ENCODE measurements around the gene ADGRE3.
A peak's percentile ranks its signal among the peaks of the same experiment; 100 is the strongest.

The ADGRE3 gene

DNA sequence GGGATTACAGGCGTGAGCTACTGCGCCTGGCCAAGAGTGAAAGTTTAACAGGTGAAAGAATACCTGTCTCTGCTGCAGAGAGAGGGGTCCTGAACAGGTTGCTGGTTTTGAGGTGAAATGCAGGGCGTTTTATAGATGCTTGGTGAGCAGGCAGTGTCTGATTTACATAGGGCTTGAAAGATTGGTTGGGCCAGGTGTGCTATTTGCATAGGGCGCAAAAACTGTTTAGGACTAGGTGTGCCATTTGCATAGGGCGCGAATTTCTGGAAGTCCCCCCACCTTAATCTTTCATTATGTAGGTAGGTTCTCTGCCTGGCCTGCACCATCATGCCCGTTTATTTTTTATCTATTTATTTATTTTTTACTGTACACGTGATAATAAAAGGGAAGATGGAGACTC is 98.3 kb downstream of the ADGRE3 start:
- peaks cover 4% of the 10 kb centered on the region for H3K4me1 ChIP-seq (ENCODE audit: control insufficient read depth, insufficient read depth, low read length, poor library complexity, severe bottlenecking)
- H3K36me3 ChIP-seq (ENCODE audit: control insufficient read depth, insufficient read depth, low read length): no peaks in the 10 kb centered on the region
- WGBS, 2 experiments (ENCODE audit: insufficient coverage in 2 of 2): 83 to 84% methylated on average over 3 of the region's 8 CpGs
- H3K9me3 ChIP-seq (ENCODE audit: control insufficient read depth, low read length): no peaks in the 10 kb centered on the region
- H3K4me3 ChIP-seq (ENCODE audit: extremely low read depth, insufficient read depth, low read length, poor library complexity, severe bottlenecking): no peak overlapping the region
- H3K27ac ChIP-seq (ENCODE audit: low read depth, low read length, severe bottlenecking): no peak overlapping the region

DNA sequence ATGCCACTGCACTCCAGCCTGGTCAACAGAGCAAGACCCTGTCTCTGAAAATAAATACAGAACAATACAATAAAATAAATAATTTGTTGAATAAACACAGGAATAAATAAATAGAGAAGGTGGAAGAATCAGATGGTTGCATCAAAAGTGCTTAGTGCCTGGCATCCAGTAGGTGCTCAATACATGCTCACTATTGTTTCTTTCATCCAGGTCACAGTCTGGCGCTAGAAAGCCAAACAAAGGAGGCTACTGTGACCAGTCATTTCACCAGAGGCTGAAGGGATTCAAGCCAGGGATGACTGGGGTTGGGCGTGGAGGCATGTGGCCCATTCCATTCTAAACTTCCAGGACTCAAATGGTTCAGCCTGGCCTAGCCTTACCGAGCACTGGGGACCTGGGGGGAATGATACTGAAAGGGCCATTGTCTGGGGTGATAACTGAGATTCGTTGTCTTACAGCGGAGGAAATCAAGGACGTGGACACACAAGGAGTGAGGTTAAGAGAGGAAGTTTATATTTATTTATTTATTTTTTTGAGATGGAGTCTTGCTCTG is 99.1 kb downstream of the ADGRE3 start:
- Histone ChIP-seq H3K4me1 (ENCODE audit: control insufficient read depth, insufficient read depth, low read length, poor library complexity, severe bottlenecking) (peaks cover 11% of the 10 kb centered on the region), H3K27ac (ENCODE audit: low read depth, low read length, severe bottlenecking) (no peak overlapping the region)
- 86 to 100% methylated on average over 4 to 6 of the region's 6 CpGs for WGBS, 2 experiments (ENCODE audit: insufficient coverage in 2 of 2)

DNA sequence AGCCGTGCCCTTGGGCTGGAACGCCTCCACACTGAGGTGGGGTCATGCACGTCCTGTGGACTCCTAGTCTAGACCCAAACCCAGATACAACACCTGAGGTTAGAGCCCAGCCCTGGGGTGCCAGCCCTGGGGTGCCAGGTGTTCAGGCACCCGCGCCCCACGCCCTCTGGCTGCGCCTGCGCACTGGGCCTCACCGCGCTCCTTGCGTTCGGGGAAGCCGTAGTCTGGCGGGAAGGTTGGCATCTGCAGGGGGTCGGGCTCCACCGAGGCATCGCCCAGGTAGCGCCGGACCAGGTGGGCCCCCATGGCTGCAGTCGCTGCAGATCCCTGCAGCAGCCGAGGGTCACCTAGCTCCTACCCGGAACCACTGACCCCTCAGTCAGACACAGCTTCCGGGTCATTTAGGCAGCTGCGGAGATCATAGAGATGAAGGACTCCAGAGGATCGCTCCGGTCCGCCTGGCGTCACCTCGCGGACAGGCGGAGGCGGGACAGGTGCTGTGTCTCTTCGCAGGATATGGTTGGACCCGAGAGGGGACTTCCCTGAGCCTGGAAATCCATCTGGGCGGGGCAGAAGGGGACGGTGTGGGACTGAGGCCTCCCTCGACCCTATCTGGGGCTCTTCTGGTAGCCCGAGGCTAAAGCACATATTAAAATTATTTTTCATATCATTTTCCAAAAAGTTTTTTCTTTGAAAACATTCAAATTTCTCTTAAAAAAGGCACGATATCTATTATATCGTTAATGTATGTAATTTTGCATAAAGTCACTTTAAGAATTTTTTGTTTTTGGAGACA is 102.8 kb downstream of the ADGRE3 start, which contains the start of gene NDUFB7:
TSS of gene NDUFB7 (minus strand) at position 372 of the 796 bp plus-strand sequence. CDS start at position 306, 66 bp downstream.
- Histone ChIP-seq H3K4me1 (ENCODE audit: control insufficient read depth, insufficient read depth, low read length, poor library complexity, severe bottlenecking) (peaks cover 11% of the 10 kb centered on the region), H3K9me3 (ENCODE audit: control insufficient read depth, low read length) (no peaks in the 10 kb centered on the region), H3K27ac (ENCODE audit: low read depth, low read length, severe bottlenecking) (no peak within 1 kb of the TSS), H3K4me3 (ENCODE audit: extremely low read depth, insufficient read depth, low read length, poor library complexity, severe bottlenecking) (peak within 1 kb of the TSS; percentile 99), H3K36me3 (ENCODE audit: control insufficient read depth, insufficient read depth, low read length) (peaks cover 18% of the 10 kb centered on the region)
- WGBS, 2 experiments (ENCODE audit: insufficient coverage in 2 of 2): 1% methylated on average over 31 to 33 of the region's 40 CpGs

More for the DNA sequence above, 99.1 kb downstream of the ADGRE3 start:
- no peaks in the 10 kb centered on the region for H3K9me3 ChIP-seq (ENCODE audit: control insufficient read depth, low read length)
- no peak overlapping the region for H3K4me3 ChIP-seq (ENCODE audit: extremely low read depth, insufficient read depth, low read length, poor library complexity, severe bottlenecking)
- H3K36me3 ChIP-seq (ENCODE audit: control insufficient read depth, insufficient read depth, low read length): no peaks in the 10 kb centered on the region

DNA sequence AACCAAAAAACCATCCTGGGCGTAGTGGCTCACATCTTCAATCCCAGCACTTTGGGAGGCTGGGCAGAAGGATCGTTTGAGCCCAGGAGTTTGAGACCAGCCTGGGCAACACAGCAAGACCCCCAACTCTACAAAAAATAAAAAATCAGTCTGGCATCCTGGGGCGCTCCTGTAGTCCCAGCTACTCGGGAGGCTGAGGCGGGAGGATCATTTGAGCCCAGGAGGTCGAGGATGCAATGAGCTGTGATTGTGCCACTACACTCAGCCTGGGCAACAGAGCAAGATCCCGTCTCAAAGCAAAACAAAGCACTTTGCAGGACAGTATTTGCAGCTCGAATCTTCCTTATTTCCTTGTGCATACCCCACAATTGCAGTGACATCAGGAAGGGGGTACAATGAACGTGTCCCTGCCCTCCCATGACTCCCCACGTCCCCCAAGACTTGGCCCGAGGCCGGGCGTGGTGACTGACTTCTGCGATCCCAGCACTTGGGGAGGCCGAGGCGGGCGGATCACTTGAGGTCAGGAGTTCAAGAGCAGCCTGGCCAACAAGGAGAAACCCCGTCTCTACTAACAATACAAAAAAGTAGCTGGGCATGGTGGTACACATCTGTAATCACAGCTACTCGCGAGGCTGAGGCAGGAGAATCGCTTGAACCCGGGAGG is 103.6 kb downstream of the ADGRE3 start:
- H3K9me3 ChIP-seq (ENCODE audit: control insufficient read depth, low read length): no peaks in the 10 kb centered on the region
- peaks cover 11% of the 10 kb centered on the region for H3K4me1 ChIP-seq (ENCODE audit: control insufficient read depth, insufficient read depth, low read length, poor library complexity, severe bottlenecking)
- peak overlapping the region; percentile 99 for H3K4me3 ChIP-seq (ENCODE audit: extremely low read depth, insufficient read depth, low read length, poor library complexity, severe bottlenecking)
- WGBS, 2 experiments (ENCODE audit: insufficient coverage in 2 of 2): 60% methylated on average over 20 to 22 of the region's 22 CpGs
- no peak overlapping the region for H3K27ac ChIP-seq (ENCODE audit: low read depth, low read length, severe bottlenecking)
- H3K36me3 ChIP-seq (ENCODE audit: control insufficient read depth, insufficient read depth, low read length): peaks cover 21% of the 10 kb centered on the region
